SK-N-SH treated with all-trans-retinoic acid at 6 μM for 48 hours (cell line): ENCODE results near the gene SLC38A9.

ENCODE experiments used
- OSR1 ChIP-seq: fragments of 250-450 bp; sonication (Bioruptor Pico); IDR thresholded peaks from 2 replicates; pipeline ENCODE4 v1.8.0; 2022; ENCODE audit warnings: moderate library complexity, mild to moderate bottlenecking, inconsistent platforms
- TOX ChIP-seq: fragments of 250-450 bp; sonication (Bioruptor Pico); IDR thresholded peaks from 2 replicates; pipeline ENCODE4 v1.8.0; 2021; ENCODE audit warnings: mild to moderate bottlenecking, moderate library complexity, borderline replicate concordance
- ZFP30 ChIP-seq: fragments of 450-650 bp; formaldehyde crosslinking; IDR thresholded peaks from 2 replicates; pipeline ENCODE4 v1.5.0; 2022; ENCODE audit warnings: mild to moderate bottlenecking, moderate library complexity
- TF ChIP-seq, protein P1 (sequence below): fragments of 250-450 bp; sonication (Bioruptor Pico); IDR thresholded peaks from 2 replicates; pipeline ENCODE4 v1.8.0; 2020; ENCODE audit warnings: mild to moderate bottlenecking, moderate library complexity, borderline replicate concordance

DNA sequence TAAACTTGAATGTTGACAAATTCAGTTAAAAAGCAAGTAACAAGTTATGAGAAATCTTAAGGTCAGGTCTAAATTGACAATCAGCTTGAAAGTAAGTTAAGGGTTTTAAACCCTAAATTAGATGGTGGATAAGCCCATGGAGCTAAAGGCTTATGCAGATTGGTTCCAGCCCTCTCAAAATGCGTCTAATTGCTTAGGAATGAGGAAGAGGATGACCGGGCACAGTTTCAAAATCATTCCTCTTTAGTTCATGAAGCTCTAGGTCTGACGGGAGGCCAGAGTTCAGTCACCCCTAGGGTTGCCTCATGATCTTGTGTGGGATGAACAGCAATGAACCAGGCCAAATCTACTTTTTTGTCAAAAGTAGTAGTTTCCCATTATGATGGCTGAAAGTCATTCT lies 75.4 kb downstream of the SLC38A9 start:
- TF ChIP-seq OSR1 (CRISPR knock-in tag) (no peak), TOX (CRISPR knock-in tag) (no peak), ZFP30 (CRISPR knock-in tag) (no peak)
- TF ChIP-seq, protein P1, sequence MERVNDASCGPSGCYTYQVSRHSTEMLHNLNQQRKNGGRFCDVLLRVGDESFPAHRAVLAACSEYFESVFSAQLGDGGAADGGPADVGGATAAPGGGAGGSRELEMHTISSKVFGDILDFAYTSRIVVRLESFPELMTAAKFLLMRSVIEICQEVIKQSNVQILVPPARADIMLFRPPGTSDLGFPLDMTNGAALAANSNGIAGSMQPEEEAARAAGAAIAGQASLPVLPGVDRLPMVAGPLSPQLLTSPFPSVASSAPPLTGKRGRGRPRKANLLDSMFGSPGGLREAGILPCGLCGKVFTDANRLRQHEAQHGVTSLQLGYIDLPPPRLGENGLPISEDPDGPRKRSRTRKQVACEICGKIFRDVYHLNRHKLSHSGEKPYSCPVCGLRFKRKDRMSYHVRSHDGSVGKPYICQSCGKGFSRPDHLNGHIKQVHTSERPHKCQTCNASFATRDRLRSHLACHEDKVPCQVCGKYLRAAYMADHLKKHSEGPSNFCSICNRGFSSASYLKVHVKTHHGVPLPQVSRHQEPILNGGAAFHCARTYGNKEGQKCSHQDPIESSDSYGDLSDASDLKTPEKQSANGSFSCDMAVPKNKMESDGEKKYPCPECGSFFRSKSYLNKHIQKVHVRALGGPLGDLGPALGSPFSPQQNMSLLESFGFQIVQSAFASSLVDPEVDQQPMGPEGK (CRISPR knock-in tag): no peak
